A549 (cell line): ENCODE data around the gene MAMLD1.

Experiments
- CBX2 ChIP-seq: fragments of 200-600 bp; sonication (generic); IDR thresholded peaks from 2 replicates; pipeline ENCODE4 v1.6.1; 2016; ENCODE audit warnings: low read depth, mild to moderate bottlenecking, borderline replicate concordance
- CHD2 ChIP-seq: fragments of 150-350 bp; IDR thresholded peaks from 2 replicates; pipeline ENCODE4 v1.6.1; 2014; ENCODE audit warnings: low read length; ENCODE audit not compliant: partially characterized antibody
- CHD4 ChIP-seq: fragments of 200-600 bp; sonication (generic); IDR thresholded peaks from 2 replicates; pipeline ENCODE4 v1.6.1; 2016; ENCODE audit warnings: antibody characterized with exemption, mild to moderate bottlenecking, borderline replicate concordance
- EP300 ChIP-seq, 2 experiments: fragments of >200 bp; sonication (Bioruptor Twin); formaldehyde crosslinking; IDR thresholded peaks; 2 replicates in 1 of 2; 3 replicates in 1 of 2; pipeline ENCODE4 v1.6.1; 2016 to 2017
- FOSL2 ChIP-seq, 2 experiments: fragments of 450-650 bp in 1 of 2; fragments of >200 bp in 1 of 2; sonication (Bioruptor Twin) in 1 of 2; formaldehyde crosslinking; IDR thresholded peaks; 2 replicates each; pipeline versions ENCODE4 v1.5.0 to v1.6.1; 2016 to 2020; ENCODE audit warnings: mild to moderate bottlenecking in 1 of 2, moderate library complexity in 1 of 2
- JUN ChIP-seq, 2 experiments: fragments of >200 bp; sonication (Bioruptor Twin); formaldehyde crosslinking; IDR thresholded peaks; 2 replicates in 1 of 2; 3 replicates in 1 of 2; pipeline ENCODE4 v1.6.1; 2016 to 2017
- POLR2A ChIP-seq: IDR thresholded peaks from 2 replicates; pipeline ENCODE4 v1.6.1; 2012; ENCODE audit warnings: mild to moderate bottlenecking, low read length
- RAD21 ChIP-seq, 2 experiments: fragments of >200 bp in 1 of 2; sonication (Bioruptor Twin) in 1 of 2; formaldehyde crosslinking in 1 of 2; IDR thresholded peaks in 1 of 2; conservative IDR thresholded peaks in 1 of 2; 2 replicates in 1 of 2; 3 replicates in 1 of 2; pipeline ENCODE4 v1.6.1; 2012 to 2018; ENCODE audit warnings: inconsistent platforms in 1 of 2
- TF ChIP-seq, protein P1 (sequence below): fragments of >200 bp; sonication (Bioruptor Twin); formaldehyde crosslinking; IDR thresholded peaks from 3 replicates; pipeline ENCODE4 v1.5.1; 2016
- TF ChIP-seq, protein P2 (sequence below): IDR thresholded peaks from 2 replicates; pipeline ENCODE4 v1.6.1; 2012
- TF ChIP-seq, protein P3 (sequence below): fragments of 250-450 bp; sonication (Bioruptor Pico); IDR thresholded peaks from 2 replicates; pipeline ENCODE4 v1.5.0; 2021; ENCODE audit warnings: mild to moderate bottlenecking, moderate library complexity, borderline replicate concordance

DNA sequence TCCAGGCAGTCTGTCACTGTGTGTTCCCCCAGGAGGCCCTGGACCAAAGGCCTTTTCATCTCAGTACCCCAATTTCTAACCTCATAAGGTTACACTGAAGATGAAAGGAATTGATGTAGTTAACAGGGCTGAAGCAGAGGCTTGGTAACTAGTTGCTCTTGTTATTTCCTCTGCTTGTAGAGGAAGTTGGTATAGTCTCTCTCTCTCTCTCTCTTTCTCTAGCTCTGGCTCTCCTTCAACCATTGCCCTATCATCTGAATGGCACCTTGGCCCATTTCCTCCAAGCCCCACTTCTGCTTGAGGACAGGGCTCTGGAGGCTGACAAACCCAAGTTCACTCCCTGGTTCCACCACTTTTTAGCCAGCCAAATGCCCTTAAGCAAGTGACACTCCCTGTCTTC lies 96.1 kb downstream of the MAMLD1 start:
- TF ChIP-seq, protein P1, sequence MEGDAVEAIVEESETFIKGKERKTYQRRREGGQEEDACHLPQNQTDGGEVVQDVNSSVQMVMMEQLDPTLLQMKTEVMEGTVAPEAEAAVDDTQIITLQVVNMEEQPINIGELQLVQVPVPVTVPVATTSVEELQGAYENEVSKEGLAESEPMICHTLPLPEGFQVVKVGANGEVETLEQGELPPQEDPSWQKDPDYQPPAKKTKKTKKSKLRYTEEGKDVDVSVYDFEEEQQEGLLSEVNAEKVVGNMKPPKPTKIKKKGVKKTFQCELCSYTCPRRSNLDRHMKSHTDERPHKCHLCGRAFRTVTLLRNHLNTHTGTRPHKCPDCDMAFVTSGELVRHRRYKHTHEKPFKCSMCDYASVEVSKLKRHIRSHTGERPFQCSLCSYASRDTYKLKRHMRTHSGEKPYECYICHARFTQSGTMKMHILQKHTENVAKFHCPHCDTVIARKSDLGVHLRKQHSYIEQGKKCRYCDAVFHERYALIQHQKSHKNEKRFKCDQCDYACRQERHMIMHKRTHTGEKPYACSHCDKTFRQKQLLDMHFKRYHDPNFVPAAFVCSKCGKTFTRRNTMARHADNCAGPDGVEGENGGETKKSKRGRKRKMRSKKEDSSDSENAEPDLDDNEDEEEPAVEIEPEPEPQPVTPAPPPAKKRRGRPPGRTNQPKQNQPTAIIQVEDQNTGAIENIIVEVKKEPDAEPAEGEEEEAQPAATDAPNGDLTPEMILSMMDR, result no peak
- TF ChIP-seq POLR2A, result no peak
- TF ChIP-seq CHD4, result no peak
- TF ChIP-seq RAD21 (conservative IDR thresholded peaks at IDR 0.05 in 1 of 2, IDR thresholded peaks at IDR 0.05 in 1 of 2), result no peak
- TF ChIP-seq CBX2, result no peak
- TF ChIP-seq FOSL2 (IDR thresholded peaks at IDR 0.05), result no peak
- no peak for TF ChIP-seq FOSL2 (CRISPR knock-in tag; IDR thresholded peaks at IDR 0.05)
- TF ChIP-seq JUN (IDR thresholded peaks at IDR 0.05), result no peak
- TF ChIP-seq, protein P2, sequence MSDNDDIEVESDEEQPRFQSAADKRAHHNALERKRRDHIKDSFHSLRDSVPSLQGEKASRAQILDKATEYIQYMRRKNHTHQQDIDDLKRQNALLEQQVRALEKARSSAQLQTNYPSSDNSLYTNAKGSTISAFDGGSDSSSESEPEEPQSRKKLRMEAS, result no peak
- no peak for TF ChIP-seq EP300 (IDR thresholded peaks at IDR 0.05)
- TF ChIP-seq, protein P3, sequence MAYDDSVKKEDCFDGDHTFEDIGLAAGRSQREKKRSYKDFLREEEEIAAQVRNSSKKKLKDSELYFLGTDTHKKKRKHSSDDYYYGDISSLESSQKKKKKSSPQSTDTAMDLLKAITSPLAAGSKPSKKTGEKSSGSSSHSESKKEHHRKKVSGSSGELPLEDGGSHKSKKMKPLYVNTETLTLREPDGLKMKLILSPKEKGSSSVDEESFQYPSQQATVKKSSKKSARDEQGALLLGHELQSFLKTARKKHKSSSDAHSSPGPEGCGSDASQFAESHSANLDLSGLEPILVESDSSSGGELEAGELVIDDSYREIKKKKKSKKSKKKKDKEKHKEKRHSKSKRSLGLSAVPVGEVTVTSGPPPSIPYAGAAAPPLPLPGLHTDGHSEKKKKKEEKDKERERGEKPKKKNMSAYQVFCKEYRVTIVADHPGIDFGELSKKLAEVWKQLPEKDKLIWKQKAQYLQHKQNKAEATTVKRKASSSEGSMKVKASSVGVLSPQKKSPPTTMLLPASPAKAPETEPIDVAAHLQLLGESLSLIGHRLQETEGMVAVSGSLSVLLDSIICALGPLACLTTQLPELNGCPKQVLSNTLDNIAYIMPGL, result no peak
- TF ChIP-seq CHD2, result no peak
